HEK293 (cell line): ENCODE results near the gene SP3.

Source experiments
- CTCF ChIA-PET: fragments of 350-600 bp; formaldehyde crosslinking; extraction: SDS; loops from one replicate; lab custom pipeline; 2021; ENCODE audit warnings: antibody characterized with exemption; lab: Yijun Ruan, JAX
- POLR2A ChIA-PET: fragments of 300-600 bp; formaldehyde crosslinking; extraction: SDS; loops from one replicate; lab custom pipeline; 2020; ENCODE audit warnings: antibody characterized with exemption, inconsistent platforms; lab: Yijun Ruan, JAX
- H3K27ac ChIP-seq: fragments of 200-500 bp; sonication (Bioruptor generic); 2 replicates; pipeline ENCODE4 v1.5.1; 2014; ENCODE audit warnings: low read depth, low read length, control low read depth, inconsistent platforms; ENCODE audit errors: extremely low read depth
- H3K36me3 ChIP-seq, 2 experiments: fragments of 200-500 bp in 1 of 2; sonication (Bioruptor generic) in 1 of 2; 1 replicate in 1 of 2; 2 replicates in 1 of 2; pipeline ENCODE4 v1.5.1; 2014 to 2017; ENCODE audit warnings: inconsistent platforms in 2 of 2, low read length in 2 of 2; ENCODE audit not compliant: control insufficient read depth in 2 of 2, insufficient read depth in 1 of 2
- H3K4me1 ChIP-seq: fragments of 200-500 bp; sonication (Bioruptor generic); 2 replicates; pipeline ENCODE4 v1.5.1; 2014; ENCODE audit warnings: mild to moderate bottlenecking, low read length, inconsistent platforms; ENCODE audit not compliant: control insufficient read depth, insufficient read depth
- H3K4me3 ChIP-seq: 2 replicates; pipeline ENCODE4 v1.5.1; 2011; ENCODE audit warnings: low read depth, mild to moderate bottlenecking, control low read depth, low read length, moderate library complexity
- H3K9me3 ChIP-seq: fragments of 200-500 bp; sonication (Bioruptor generic); 2 replicates; pipeline ENCODE4 v1.5.1; 2014; ENCODE audit warnings: low read depth, low read length, inconsistent platforms; ENCODE audit not compliant: control insufficient read depth, insufficient read depth
- GLIS2 ChIP-seq: fragments of 450-650 bp; formaldehyde crosslinking; IDR thresholded peaks from 2 replicates; pipeline ENCODE4 v1.5.1; 2016; ENCODE audit warnings: missing biosample characterization, missing genetic modification characterization
- OSR2 ChIP-seq: fragments of 450-650 bp; formaldehyde crosslinking; IDR thresholded peaks from 2 replicates; pipeline ENCODE4 v1.5.1; 2016; ENCODE audit warnings: missing biosample characterization, missing genetic modification characterization
- OVOL3 ChIP-seq: fragments of 450-650 bp; formaldehyde crosslinking; IDR thresholded peaks from 2 replicates; pipeline ENCODE4 v1.5.1; 2016; ENCODE audit warnings: missing biosample characterization, missing genetic modification characterization
- SETDB1 ChIP-seq: IDR thresholded peaks from one replicate; pipeline ENCODE4 v1.6.1; 2017; ENCODE audit warnings: mild to moderate bottlenecking, low read length, moderate library complexity, mixed read lengths; ENCODE audit not compliant: insufficient read length
- SP7 ChIP-seq: fragments of 450-650 bp; formaldehyde crosslinking; IDR thresholded peaks from 2 replicates; pipeline ENCODE4 v1.5.1; 2016; ENCODE audit warnings: missing biosample characterization, missing genetic modification characterization
- ZBTB17 ChIP-seq: fragments of 450-650 bp; formaldehyde crosslinking; IDR thresholded peaks from 2 replicates; pipeline ENCODE4 v1.5.1; 2016; ENCODE audit warnings: missing biosample characterization, missing genetic modification characterization
- ZNF202 ChIP-seq: fragments of 450-650 bp; formaldehyde crosslinking; IDR thresholded peaks from 2 replicates; pipeline ENCODE4 v1.5.1; 2016; ENCODE audit warnings: missing biosample characterization, missing genetic modification characterization, borderline replicate concordance
- ZNF335 ChIP-seq: fragments of 450-650 bp; formaldehyde crosslinking; conservative IDR thresholded peaks from 2 replicates; pipeline ENCODE4 v1.5.1; 2016; ENCODE audit warnings: missing biosample characterization, missing genetic modification characterization
- ZNF366 ChIP-seq: fragments of 450-650 bp; formaldehyde crosslinking; conservative IDR thresholded peaks from 2 replicates; pipeline ENCODE4 v1.5.1; 2016; ENCODE audit warnings: missing biosample characterization, missing genetic modification characterization
- ZNF596 ChIP-seq: fragments of 450-650 bp; IDR thresholded peaks from 2 replicates; pipeline ENCODE4 v1.5.0; 2018; ENCODE audit warnings: missing biosample characterization, mild to moderate bottlenecking, missing genetic modification characterization, moderate library complexity
- ZNF707 ChIP-seq: fragments of 450-650 bp; formaldehyde crosslinking; IDR thresholded peaks from 2 replicates; pipeline ENCODE4 v1.5.1; 2016; ENCODE audit warnings: missing biosample characterization, missing genetic modification characterization
- ZNF843 ChIP-seq: fragments of 450-650 bp; formaldehyde crosslinking; IDR thresholded peaks from 2 replicates; pipeline ENCODE4 v1.5.1; 2016; ENCODE audit warnings: missing biosample characterization, missing genetic modification characterization
- TF ChIP-seq, protein P1 (sequence below): fragments of 450-650 bp; formaldehyde crosslinking; IDR thresholded peaks from 2 replicates; pipeline ENCODE4 v1.5.1; 2016; ENCODE audit warnings: missing biosample characterization, missing genetic modification characterization
- TF ChIP-seq, protein P2 (sequence below): fragments of 450-650 bp; formaldehyde crosslinking; IDR thresholded peaks from 2 replicates; pipeline ENCODE4 v1.5.1; 2017; ENCODE audit warnings: missing biosample characterization, missing genetic modification characterization
- TF ChIP-seq, protein P3 (sequence below): fragments of 450-650 bp; formaldehyde crosslinking; IDR thresholded peaks from 2 replicates; pipeline ENCODE4 v1.5.1; 2016; ENCODE audit warnings: missing biosample characterization, missing genetic modification characterization
- TF ChIP-seq, protein P4 (sequence below): fragments of 450-650 bp; formaldehyde crosslinking; IDR thresholded peaks from 2 replicates; pipeline ENCODE4 v1.5.1; 2016; ENCODE audit warnings: missing biosample characterization, missing genetic modification characterization, low read depth
- TF ChIP-seq, protein P5 (sequence below): fragments of 450-650 bp; IDR thresholded peaks from 2 replicates; pipeline ENCODE4 v1.5.1; 2018; ENCODE audit warnings: missing biosample characterization, mild to moderate bottlenecking, missing genetic modification characterization

The SP3 gene

DNA sequence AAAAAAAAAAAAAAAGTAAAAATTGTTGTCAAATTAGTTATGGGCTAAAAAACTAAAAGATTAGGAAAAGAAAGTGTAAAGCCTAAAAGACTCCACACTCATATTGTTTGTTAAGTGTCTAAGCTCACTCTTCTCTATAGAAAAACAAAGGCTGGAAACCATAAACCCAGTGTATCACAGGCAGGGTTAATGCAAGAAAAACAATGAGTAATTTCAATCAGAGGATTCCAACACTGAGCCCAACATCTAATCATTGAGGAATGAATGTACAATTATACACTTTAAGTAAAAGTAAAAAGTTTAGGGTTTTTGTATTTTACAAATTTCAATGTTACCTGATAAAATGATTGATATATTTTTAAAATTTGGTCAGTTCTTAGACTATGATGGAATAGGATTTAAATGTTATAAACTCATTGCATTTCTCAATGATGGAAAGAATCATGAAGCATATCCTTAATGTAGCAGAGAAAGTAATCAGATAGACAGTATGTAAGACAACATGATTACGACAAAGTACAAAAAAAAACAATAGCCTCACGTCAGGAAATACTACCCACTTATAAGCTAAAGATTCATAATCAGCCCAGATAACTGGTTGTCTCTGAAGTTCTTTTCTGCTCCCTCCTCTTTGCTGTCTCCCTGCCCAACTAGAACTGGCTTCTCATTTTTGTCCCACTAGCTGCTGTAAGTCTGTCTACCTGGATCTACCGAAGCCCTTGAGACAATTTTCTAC is 44.5 kb upstream of the SP3 start (continued):
- TF ChIP-seq, protein P1, sequence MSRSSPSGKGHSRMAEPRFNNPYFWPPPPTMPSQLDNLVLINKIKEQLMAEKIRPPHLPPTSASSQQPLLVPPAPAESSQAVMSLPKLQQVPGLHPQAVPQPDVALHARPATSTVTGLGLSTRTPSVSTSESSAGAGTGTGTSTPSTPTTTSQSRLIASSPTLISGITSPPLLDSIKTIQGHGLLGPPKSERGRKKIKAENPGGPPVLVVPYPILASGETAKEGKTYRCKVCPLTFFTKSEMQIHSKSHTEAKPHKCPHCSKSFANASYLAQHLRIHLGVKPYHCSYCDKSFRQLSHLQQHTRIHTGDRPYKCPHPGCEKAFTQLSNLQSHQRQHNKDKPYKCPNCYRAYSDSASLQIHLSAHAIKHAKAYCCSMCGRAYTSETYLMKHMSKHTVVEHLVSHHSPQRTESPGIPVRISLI (tag by site-specific recombination): peak; percentile 77
- TF ChIP-seq ZNF366 (tag by site-specific recombination) (no peak), ZNF202 (tag by site-specific recombination) (no peak)
- TF ChIP-seq, protein P2, sequence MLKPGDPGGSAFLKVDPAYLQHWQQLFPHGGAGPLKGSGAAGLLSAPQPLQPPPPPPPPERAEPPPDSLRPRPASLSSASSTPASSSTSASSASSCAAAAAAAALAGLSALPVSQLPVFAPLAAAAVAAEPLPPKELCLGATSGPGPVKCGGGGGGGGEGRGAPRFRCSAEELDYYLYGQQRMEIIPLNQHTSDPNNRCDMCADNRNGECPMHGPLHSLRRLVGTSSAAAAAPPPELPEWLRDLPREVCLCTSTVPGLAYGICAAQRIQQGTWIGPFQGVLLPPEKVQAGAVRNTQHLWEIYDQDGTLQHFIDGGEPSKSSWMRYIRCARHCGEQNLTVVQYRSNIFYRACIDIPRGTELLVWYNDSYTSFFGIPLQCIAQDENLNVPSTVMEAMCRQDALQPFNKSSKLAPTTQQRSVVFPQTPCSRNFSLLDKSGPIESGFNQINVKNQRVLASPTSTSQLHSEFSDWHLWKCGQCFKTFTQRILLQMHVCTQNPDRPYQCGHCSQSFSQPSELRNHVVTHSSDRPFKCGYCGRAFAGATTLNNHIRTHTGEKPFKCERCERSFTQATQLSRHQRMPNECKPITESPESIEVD (tag by site-specific recombination): peak; percentile 80

DNA sequence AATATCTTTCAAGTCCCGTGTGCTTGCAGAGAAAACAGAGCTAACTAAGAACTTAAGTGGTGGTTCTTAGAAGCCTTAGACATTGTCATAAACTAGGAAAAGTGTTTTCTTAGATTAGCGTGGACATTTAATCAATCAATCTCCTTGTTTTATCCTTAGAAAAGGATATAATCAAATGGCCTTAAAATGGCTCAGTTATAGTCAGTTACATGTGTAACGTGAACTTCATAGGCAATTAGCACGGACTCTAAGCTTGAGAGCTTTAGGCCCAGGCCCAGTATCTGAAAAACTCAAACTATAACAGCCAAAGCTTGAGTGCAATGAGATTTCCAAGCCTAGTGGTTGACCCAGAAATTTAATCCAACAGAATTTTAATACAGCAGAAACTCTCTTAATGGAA is 43.5 kb upstream of the SP3 start:
- ChIA-PET CTCF (no interaction called here), POLR2A (no interaction called here)
- Histone ChIP-seq H3K36me3 (no peaks in the 10 kb centered on the region), H3K27ac (no peak overlapping the region), H3K4me3 (no peak overlapping the region), H3K4me1 (0 out of 2 replicates have a peak, but pooled peaks cover 4% of the 10 kb centered on the region), H3K9me3 (no peaks in the 10 kb centered on the region)
- TF ChIP-seq, protein P3, sequence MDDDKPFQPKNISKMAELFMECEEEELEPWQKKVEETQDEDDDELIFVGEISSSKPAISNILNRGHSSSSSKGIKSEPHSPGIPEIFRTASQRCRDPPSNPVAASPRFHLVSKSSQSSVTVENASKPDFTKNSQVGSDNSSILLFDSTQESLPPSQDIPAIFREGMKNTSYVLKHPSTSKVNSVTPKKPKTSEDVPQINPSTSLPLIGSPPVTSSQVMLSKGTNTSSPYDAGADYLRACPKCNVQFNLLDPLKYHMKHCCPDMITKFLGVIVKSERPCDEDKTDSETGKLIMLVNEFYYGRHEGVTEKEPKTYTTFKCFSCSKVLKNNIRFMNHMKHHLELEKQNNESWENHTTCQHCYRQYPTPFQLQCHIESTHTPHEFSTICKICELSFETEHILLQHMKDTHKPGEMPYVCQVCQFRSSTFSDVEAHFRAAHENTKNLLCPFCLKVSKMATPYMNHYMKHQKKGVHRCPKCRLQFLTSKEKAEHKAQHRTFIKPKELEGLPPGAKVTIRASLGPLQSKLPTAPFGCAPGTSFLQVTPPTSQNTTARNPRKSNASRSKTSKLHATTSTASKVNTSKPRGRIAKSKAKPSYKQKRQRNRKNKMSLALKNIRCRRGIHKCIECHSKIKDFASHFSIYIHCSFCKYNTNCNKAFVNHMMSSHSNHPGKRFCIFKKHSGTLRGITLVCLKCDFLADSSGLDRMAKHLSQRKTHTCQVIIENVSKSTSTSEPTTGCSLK: no peak
- no peak for TF ChIP-seq SETDB1
- TF ChIP-seq OVOL3 (tag by site-specific recombination): peak; percentile 86
- TF ChIP-seq, protein P2 (tag by site-specific recombination): peak; percentile 87
- no peak for TF ChIP-seq ZNF843
- TF ChIP-seq, protein P4, sequence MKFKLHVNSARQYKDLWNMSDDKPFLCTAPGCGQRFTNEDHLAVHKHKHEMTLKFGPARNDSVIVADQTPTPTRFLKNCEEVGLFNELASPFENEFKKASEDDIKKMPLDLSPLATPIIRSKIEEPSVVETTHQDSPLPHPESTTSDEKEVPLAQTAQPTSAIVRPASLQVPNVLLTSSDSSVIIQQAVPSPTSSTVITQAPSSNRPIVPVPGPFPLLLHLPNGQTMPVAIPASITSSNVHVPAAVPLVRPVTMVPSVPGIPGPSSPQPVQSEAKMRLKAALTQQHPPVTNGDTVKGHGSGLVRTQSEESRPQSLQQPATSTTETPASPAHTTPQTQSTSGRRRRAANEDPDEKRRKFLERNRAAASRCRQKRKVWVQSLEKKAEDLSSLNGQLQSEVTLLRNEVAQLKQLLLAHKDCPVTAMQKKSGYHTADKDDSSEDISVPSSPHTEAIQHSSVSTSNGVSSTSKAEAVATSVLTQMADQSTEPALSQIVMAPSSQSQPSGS: no peak
- TF ChIP-seq ZNF335 (tag by site-specific recombination): peak; percentile 32; the same call in 1 of the 2 replicates
- 0 out of 2 replicates have a peak, but pooled peaks have one; percentile 20 for TF ChIP-seq ZBTB17
- TF ChIP-seq OSR2 (tag by site-specific recombination): peak; percentile 33; the same call in 1 of the 2 replicates
- TF ChIP-seq, all 188 proteins: peak for 5

DNA sequence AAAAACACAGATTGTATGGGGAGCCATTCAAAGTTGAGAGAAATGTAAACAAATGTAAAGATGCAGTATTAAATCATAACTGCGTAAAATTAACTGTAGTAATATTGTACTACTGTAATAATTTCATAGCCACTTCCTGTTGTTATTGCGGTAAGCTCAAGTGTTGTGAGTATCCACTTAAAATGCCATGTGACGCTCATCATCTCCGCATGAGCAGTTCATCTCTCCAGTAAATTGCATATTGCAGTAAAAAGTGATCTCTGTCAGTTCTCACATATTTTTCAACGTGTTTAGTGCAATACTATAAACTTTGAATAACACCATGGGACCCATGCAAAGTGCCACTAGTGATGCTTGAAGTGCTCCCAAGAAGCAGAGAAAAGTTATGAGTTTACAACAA is 41.8 kb upstream of the SP3 start:
- Histone ChIP-seq H3K27ac (no peak overlapping the region), H3K4me1 (0 out of 2 replicates have a peak, but pooled peaks cover 4% of the 10 kb centered on the region), H3K36me3 (no peaks in the 10 kb centered on the region), H3K9me3 (no peaks in the 10 kb centered on the region), H3K4me3 (no peak overlapping the region)
- ChIA-PET POLR2A (no interaction called here), CTCF (no interaction called here)
- TF ChIP-seq ZNF707 (tag by site-specific recombination) (no peak), ZNF366 (tag by site-specific recombination) (peak; percentile 56), OSR2 (tag by site-specific recombination) (peak; percentile 89), GLIS2 (tag by site-specific recombination) (no peak), SP7 (tag by site-specific recombination) (peak; percentile 77), ZNF596 (tag by site-specific recombination) (no peak)
- TF ChIP-seq, protein P5, sequence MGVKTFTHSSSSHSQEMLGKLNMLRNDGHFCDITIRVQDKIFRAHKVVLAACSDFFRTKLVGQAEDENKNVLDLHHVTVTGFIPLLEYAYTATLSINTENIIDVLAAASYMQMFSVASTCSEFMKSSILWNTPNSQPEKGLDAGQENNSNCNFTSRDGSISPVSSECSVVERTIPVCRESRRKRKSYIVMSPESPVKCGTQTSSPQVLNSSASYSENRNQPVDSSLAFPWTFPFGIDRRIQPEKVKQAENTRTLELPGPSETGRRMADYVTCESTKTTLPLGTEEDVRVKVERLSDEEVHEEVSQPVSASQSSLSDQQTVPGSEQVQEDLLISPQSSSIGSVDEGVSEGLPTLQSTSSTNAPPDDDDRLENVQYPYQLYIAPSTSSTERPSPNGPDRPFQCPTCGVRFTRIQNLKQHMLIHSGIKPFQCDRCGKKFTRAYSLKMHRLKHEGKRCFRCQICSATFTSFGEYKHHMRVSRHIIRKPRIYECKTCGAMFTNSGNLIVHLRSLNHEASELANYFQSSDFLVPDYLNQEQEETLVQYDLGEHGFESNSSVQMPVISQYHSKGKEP (tag by site-specific recombination): peak; percentile 85
- TF ChIP-seq, protein P2 (tag by site-specific recombination): peak; percentile 97
